ENCODE data around the gene FRMD4A. TPM values are rescaled to one million over a fixed set of nuclear protein-coding genes. Genes with fewer than 3 reads are reported as not detected.

FRMD4A gene
- total and polyA plus RNA-seq, 10 of the 15 experiments (the other 5 are each of a cell fraction or from before 2014, with no cell fraction given), result 17.8 to 75.2 (median 39.1) TPM

DNA sequence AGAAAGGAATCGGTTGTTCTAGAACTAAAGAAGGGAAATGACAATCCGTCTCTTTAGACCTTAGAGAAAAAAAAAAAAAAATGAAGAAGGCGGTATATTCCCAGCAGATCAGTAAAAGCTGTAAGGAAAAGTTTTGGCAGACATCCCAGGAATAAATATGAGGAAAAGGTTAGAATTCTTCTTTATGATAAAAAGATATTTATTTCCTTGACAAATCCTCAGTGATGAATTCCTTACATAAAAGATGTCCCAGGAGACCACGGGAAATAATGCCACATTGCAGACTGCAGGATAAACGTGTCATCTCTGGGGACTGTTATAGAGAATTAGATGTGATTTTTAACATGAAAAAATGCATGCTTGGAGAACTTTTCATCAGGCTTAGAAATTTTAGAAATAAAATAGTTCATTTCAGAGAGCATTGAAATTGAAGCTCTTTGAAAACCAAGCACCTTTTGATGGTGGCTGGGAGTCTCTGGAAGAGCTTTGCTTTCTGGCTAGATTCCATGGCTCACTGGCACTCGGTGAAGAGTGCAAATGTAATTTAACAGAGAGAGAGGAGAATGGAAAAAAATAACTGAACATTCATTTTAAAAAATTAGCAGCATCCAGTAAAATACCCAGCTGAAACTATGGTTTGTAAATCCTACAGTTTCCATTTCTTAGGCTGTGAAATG, 645.8 kb downstream of the FRMD4A start:
- ChIA-PET CTCF (interaction anchor here (0.7 to 1.7 kb wide), 3 partner anchors 8 to 92 kb away, joined by 3 to 6 read pairs (median 3); no protein-coding TSS in a partner anchor), POLR2A (interaction anchor here (0.5 to 0.7 kb wide), 3 partner anchors 16 to 38 kb away, joined by 3 to 4 read pairs (median 3); no protein-coding TSS in a partner anchor)

More for the DNA sequence above, 645.8 kb downstream of the FRMD4A start:
- in situ Hi-C loops (cut with MboI) (no loop called here), intact Hi-C loops (cut with micrococcal nuclease; ENCODE audit: unreplicated experiment) (no loop called here)
- no peaks in the 10 kb centered on the region for H3K27me3 ChIP-seq (replicated peaks in 1 of 2; ENCODE audit: control insufficient read depth in 2 of 2, insufficient read depth in 2 of 2, low read length in 1 of 2)
- FAIRE-seq (no peak), DNase-seq (ENCODE audit: low read depth, low spot score) (no peak), ATAC-seq (no peak)
- no peak overlapping the region for H3K4me2 ChIP-seq (ENCODE audit: control insufficient read depth, insufficient read depth)
- SMC1A ChIA-PET (ENCODE audit: uncharacterized antibody, unreplicated experiment), result interaction anchor here (0.8 to 2.6 kb wide), 7 partner anchors 10 to 59 kb away, joined by 3 to 14 read pairs (median 3); no protein-coding TSS in a partner anchor
- RAD21 ChIA-PET (ENCODE audit: unreplicated experiment), result interaction anchor here (0.9 to 1.5 kb wide), 3 partner anchors 20 to 88 kb away, joined by 3 to 4 read pairs (median 3); no protein-coding TSS in a partner anchor
- peaks cover 8 to 29% of the 10 kb centered on the region in 2 experiments; a peak in 3 of 4 replicates for H3K36me3 ChIP-seq (ENCODE audit: control insufficient read depth in 2 of 2, insufficient read depth in 2 of 2, low read length in 1 of 2)
- H3K4me1 ChIP-seq (ENCODE audit: control insufficient read depth, insufficient read depth, low read length), result peaks cover 17% of the 10 kb centered on the region
- H3K79me2 ChIP-seq (ENCODE audit: control insufficient read depth, insufficient read depth, low read length), result peaks cover 4% of the 10 kb centered on the region
- no peak overlapping the region for H2AFZ ChIP-seq (ENCODE audit: control insufficient read depth, low read depth, low read length)
- H3K27ac ChIP-seq (ENCODE audit: control insufficient read depth, insufficient read depth), result no peak overlapping the region
- TF ChIP-seq, protein P1, sequence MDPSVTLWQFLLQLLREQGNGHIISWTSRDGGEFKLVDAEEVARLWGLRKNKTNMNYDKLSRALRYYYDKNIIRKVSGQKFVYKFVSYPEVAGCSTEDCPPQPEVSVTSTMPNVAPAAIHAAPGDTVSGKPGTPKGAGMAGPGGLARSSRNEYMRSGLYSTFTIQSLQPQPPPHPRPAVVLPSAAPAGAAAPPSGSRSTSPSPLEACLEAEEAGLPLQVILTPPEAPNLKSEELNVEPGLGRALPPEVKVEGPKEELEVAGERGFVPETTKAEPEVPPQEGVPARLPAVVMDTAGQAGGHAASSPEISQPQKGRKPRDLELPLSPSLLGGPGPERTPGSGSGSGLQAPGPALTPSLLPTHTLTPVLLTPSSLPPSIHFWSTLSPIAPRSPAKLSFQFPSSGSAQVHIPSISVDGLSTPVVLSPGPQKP (IDR thresholded peaks at IDR 0.05; ENCODE audit: low read depth, low read length), result no peak
- TF ChIP-seq TARDBP (IDR thresholded peaks at IDR 0.05; ENCODE audit: borderline replicate concordance) (no peak), ZNF24 (IDR thresholded peaks at IDR 0.05) (no peak), CBFB (IDR thresholded peaks at IDR 0.05; ENCODE audit: low read depth) (no peak), CBX5 (IDR thresholded peaks at IDR 0.05; ENCODE audit: low read depth) (no peak), FOXK2 (IDR thresholded peaks at IDR 0.05) (no peak)
- TF ChIP-seq, protein P2, sequence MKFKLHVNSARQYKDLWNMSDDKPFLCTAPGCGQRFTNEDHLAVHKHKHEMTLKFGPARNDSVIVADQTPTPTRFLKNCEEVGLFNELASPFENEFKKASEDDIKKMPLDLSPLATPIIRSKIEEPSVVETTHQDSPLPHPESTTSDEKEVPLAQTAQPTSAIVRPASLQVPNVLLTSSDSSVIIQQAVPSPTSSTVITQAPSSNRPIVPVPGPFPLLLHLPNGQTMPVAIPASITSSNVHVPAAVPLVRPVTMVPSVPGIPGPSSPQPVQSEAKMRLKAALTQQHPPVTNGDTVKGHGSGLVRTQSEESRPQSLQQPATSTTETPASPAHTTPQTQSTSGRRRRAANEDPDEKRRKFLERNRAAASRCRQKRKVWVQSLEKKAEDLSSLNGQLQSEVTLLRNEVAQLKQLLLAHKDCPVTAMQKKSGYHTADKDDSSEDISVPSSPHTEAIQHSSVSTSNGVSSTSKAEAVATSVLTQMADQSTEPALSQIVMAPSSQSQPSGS (IDR thresholded peaks at IDR 0.05; ENCODE audit: low read length), result no peak
- TF ChIP-seq, protein P3, sequence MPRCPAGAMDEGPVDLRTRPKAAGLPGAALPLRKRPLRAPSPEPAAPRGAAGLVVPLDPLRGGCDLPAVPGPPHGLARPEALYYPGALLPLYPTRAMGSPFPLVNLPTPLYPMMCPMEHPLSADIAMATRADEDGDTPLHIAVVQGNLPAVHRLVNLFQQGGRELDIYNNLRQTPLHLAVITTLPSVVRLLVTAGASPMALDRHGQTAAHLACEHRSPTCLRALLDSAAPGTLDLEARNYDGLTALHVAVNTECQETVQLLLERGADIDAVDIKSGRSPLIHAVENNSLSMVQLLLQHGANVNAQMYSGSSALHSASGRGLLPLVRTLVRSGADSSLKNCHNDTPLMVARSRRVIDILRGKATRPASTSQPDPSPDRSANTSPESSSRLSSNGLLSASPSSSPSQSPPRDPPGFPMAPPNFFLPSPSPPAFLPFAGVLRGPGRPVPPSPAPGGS (IDR thresholded peaks at IDR 0.05; ENCODE audit: borderline replicate concordance, insufficient read depth, low read depth, low read length, poor library complexity, severe bottlenecking), result no peak
- H3K9me3 ChIP-seq (replicated peaks; ENCODE audit: control insufficient read depth, insufficient read depth, low read length), result no peaks in the 10 kb centered on the region
- no peaks in the 10 kb centered on the region for H4K20me1 ChIP-seq (ENCODE audit: control insufficient read depth, insufficient read depth)
- H3K9ac ChIP-seq (ENCODE audit: control insufficient read depth, insufficient read depth, low read length), result no peak overlapping the region
- WGBS (ENCODE audit: insufficient coverage, insufficient replicate concordance, low lambda C conversion rate, missing lambda C conversion rate), result 72% methylated on average over 4 of the region's 6 CpGs
- H3K4me3 ChIP-seq, result no peak overlapping the region
- no TSS peak for BruUV-seq (replicated peaks)

Data from GM12878 (cell line).